Measurements from ENCODE around the gene C5orf24.

Gene C5orf24

GRCh38 chr5:134889335-134889734 is 43.6 kb downstream of the C5orf24 start:
- DNase-seq (ENCODE audit: low read depth), result no peak
- no peak overlapping the region for H3K4me3 ChIP-seq (ENCODE audit: control insufficient read depth, low read depth, low read length)
- no peak for TF ChIP-seq CTCF (conservative IDR thresholded peaks at IDR 0.05; ENCODE audit: control insufficient read depth, insufficient read depth, low read depth, low read length)

GRCh38 chr5:134891473-134891872 is 45.7 kb downstream of the C5orf24 start:
- TF ChIP-seq CTCF (conservative IDR thresholded peaks at IDR 0.05; ENCODE audit: control insufficient read depth, insufficient read depth, low read depth, low read length), result no peak
- no peak overlapping the region for H3K4me3 ChIP-seq (ENCODE audit: control insufficient read depth, low read depth, low read length)
- no peak for DNase-seq (ENCODE audit: low read depth)

GRCh38 chr5:134892282-134892681 is 46.5 kb downstream of the C5orf24 start:
- no peak for TF ChIP-seq CTCF (conservative IDR thresholded peaks at IDR 0.05; ENCODE audit: control insufficient read depth, insufficient read depth, low read depth, low read length)
- no peak overlapping the region for H3K4me3 ChIP-seq (ENCODE audit: control insufficient read depth, low read depth, low read length)
- no peak for DNase-seq (ENCODE audit: low read depth)

- no peak for DNase-seq (ENCODE audit: low read depth)
- TF ChIP-seq CTCF (conservative IDR thresholded peaks at IDR 0.05; ENCODE audit: control insufficient read depth, insufficient read depth, low read depth, low read length), result no peak
- no peak overlapping the region for H3K4me3 ChIP-seq (ENCODE audit: control insufficient read depth, low read depth, low read length)
Measured at GRCh38 chr5:134892926-134893325, 47.2 kb downstream of the C5orf24 start.

- DNase-seq (ENCODE audit: low read depth), result no peak
- no peak for TF ChIP-seq CTCF (conservative IDR thresholded peaks at IDR 0.05; ENCODE audit: control insufficient read depth, insufficient read depth, low read depth, low read length)
- H3K4me3 ChIP-seq (ENCODE audit: control insufficient read depth, low read depth, low read length), result no peak overlapping the region
Measured at GRCh38 chr5:134893748-134894505, 48.2 kb downstream of the C5orf24 start.

- DNase-seq (ENCODE audit: low read depth), result peak; percentile 23
- no peak overlapping the region for H3K4me3 ChIP-seq (ENCODE audit: control insufficient read depth, low read depth, low read length)
- no peak for TF ChIP-seq CTCF (conservative IDR thresholded peaks at IDR 0.05; ENCODE audit: control insufficient read depth, insufficient read depth, low read depth, low read length)
Measured at GRCh38 chr5:134902071-134902801, 56.5 kb downstream of the C5orf24 start.
